GM10266 (cell line): ENCODE results near the gene SH2D3C.
A peak's percentile ranks its signal among the peaks of the same experiment; 100 is the strongest.

Source experiments
- DNase-seq: peaks from one replicate; pipeline ENCODE4 v3.0.0; 2012; ENCODE audit errors: extremely low spot score
- CTCF ChIP-seq: IDR thresholded peaks from 2 replicates; pipeline ENCODE4 v1.5.1; 2012; ENCODE audit warnings: mild to moderate bottlenecking, low read depth; ENCODE audit not compliant: control insufficient read depth, insufficient read depth; ENCODE audit errors: missing control alignments

Gene SH2D3C

DNA sequence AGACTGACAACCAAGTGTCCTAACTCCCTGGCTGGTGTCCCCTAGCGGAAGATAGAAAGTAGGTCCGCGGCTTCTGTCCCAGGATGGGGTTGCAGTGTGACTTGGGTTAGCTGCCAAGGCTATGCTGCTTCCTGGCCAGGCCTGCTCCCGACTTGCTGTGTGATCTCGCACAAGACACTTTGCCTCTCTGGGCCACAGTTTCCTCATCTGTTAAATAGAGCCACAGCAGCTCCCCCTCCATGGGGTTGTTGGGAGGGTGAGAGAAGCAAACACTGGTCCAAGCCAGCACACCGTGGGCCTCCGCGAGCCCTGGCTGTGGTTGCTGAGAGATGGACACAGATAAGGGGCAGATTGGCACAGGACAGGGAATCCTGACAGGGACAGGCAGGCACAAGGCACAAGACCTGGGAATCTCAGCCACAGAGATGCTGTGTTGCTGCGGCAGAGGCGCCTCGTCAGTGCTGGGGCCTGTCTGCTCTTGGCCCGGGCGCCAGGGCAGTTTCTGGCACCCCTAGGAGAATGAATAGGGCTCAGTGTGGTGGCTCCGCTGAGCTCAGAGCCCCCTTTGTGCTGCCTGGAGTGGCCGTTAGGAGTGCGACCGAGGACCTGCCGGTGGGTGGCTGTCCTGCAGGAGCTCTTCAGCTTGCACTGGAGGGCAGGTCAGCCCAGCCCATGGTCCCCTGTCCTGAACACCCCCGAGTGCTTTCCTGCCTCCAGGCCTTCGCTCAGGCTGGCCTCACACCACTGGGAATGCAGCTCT lies 1.8 kb upstream of the SH2D3C start:
- TF ChIP-seq CTCF, result no peak
- DNase-seq, result no peak

GRCh38 chr9:127779136-127779981 lies 893 bp upstream of the SH2D3C start:
- no peak for DNase-seq
- no peak for TF ChIP-seq CTCF

DNA sequence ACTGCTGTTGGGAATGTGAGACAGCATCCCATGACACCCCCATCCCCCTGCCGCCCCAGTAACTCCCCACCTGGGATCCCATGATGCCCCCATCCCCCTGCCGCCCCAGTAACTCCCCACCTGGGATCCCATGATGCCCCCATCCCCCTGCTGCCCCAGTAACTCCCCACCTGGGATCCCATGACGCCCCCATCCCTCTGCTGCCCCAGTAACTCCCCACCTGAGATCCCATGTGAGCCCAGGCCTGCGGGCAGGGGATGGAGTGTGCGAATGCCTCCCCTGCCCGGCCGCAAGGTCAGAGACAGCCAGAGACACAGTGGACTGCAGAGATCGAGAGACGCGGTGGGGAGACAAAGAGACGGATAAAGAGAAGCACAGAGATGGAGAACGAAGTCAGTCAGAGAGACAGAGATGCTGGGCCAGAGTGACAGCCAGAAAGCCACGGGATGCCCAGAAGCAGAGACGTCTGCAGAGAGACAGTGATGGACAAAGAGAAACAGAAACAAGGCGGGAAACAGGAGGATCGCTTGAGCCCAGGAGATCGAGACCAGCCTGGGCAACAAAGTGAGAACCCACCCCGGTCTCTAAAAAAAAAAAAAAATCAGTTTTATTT lies 992 bp downstream of the SH2D3C start:
- TF ChIP-seq CTCF, result no peak

GRCh38 chr9:127776924-127777289 lies 1.6 kb downstream of the SH2D3C start:
- TF ChIP-seq CTCF, result no peak
- DNase-seq, result no peak

More for the DNA sequence above, 992 bp downstream of the SH2D3C start:
- DNase-seq, result no peak

DNA sequence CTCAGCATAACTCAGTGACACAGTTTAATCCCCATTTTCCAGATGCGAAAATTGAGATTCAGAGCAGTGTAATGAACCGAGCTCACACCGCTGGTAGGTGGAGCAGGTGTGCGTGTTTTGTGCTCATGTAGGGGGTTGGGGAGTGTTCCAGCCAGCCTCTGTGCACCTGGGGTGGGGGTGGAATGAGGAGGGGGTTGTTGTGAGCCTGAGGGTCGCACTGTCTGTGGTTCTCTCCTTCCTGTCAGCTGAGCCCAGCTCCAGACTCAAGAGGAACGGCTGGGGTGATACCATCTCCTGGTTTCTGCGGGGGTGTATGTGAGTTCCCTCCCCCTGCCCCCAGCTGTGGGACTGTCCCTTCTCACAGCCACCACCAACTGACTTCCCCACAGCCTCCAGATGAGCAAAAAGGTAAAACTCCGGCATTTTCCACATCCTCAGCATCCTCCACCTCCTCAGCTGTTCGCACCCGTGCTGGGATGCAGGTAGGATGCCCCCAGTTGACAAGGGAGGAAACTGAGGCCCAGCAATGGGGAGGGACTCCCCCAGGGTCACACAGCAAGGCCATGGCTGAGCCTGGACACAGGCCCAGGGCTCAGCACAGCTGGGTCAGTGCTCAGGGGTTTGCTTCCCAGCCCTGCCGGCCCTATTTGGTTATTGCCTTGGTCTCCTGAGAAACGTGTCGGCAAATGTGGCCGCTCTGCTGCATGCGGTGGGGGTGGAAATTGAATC lies 2.1 kb downstream of the SH2D3C start:
- TF ChIP-seq CTCF, result no peak
- DNase-seq, result peak; percentile 79

DNA sequence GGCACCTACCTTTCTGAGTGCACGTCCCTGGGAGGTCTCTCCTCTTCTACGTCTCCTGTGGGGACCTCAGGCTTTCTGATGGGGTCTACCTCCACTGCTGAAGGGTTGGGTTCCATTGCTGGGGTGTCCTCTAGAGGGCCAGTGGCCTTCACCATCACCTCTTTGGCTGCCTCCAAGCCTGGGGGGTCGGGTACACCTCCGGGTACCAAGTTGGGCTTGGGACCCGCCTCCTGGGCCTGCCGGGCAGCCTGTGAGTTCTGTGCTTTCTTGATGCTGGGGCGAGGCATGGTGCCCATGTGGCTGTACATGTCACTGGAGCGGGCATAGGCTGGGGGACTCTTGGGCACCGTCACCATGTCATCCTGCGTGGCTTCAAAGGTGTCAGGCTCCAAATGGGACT lies 4.5 kb downstream of the SH2D3C start:
- DNase-seq, result no peak
- TF ChIP-seq CTCF, result no peak

GRCh38 chr9:127773272-127773671 lies 5.2 kb downstream of the SH2D3C start:
- TF ChIP-seq CTCF, result no peak

More at GRCh38 chr9:127773272-127773671, 5.2 kb downstream of the SH2D3C start:
- DNase-seq, result no peak
